NCI-H446 treated with DMSO at 0.1 percent for 48 hours (cell line): ENCODE data around the gene AOC1.
"Not testable (repeated sequence)": the region's sequence is repeated elsewhere in the genome, so short reads cannot be mapped to it uniquely, and the experiment has no call there.

Source experiments
- DNase-seq: peaks from one replicate; lab custom pipeline; 2025; lab: John Stamatoyannopoulos, UW

Gene AOC1

GRCh38 chr7:150852371-150852905 is at the start of gene AOC1:
Gene AOC1 (plus strand): TSS chr7:150852517. CDS start chr7:150856471, 3,954 bp downstream.
- no peak for DNase-seq

GRCh38 chr7:150803161-150803860 is 49.0 kb upstream of the AOC1 start:
- DNase-seq = no peak

- DNase-seq = no peak
These were observed 47.5 kb upstream of the AOC1 start for GRCh38 chr7:150804802-150805201.

GRCh38 chr7:150805864-150806263 is 46.5 kb upstream of the AOC1 start:
- DNase-seq = no peak

- DNase-seq = no peak
These were observed 45.9 kb upstream of the AOC1 start for GRCh38 chr7:150806454-150806853.

GRCh38 chr7:150806863-150807262 is 45.5 kb upstream of the AOC1 start:
- DNase-seq = no peak

- not testable (repeated sequence) for DNase-seq
These were observed 44.5 kb upstream of the AOC1 start for GRCh38 chr7:150807616-150808438.

GRCh38 chr7:150814328-150815001 is 37.9 kb upstream of the AOC1 start:
- no peak for DNase-seq

- DNase-seq = no peak
These were observed 33.3 kb upstream of the AOC1 start for GRCh38 chr7:150818971-150819370.

- DNase-seq = no peak
These were observed 32.2 kb upstream of the AOC1 start for GRCh38 chr7:150820148-150820547.

GRCh38 chr7:150820578-150821198 is 31.6 kb upstream of the AOC1 start:
- no peak for DNase-seq

- DNase-seq = no peak
These were observed 29.3 kb upstream of the AOC1 start for GRCh38 chr7:150823043-150823442.

GRCh38 chr7:150823484-150824126 is 28.7 kb upstream of the AOC1 start:
- no peak for DNase-seq

- DNase-seq = no peak
These were observed 27.7 kb upstream of the AOC1 start for GRCh38 chr7:150824379-150825177.

- DNase-seq = no peak
These were observed 26.1 kb upstream of the AOC1 start for GRCh38 chr7:150826061-150826849.

GRCh38 chr7:150828384-150828783 is 23.9 kb upstream of the AOC1 start:
- no peak for DNase-seq

GRCh38 chr7:150829426-150829825 is 22.9 kb upstream of the AOC1 start:
- no peak for DNase-seq

GRCh38 chr7:150830937-150831336 is 21.4 kb upstream of the AOC1 start:
- no peak for DNase-seq

- no peak for DNase-seq
These were observed 20.5 kb upstream of the AOC1 start for GRCh38 chr7:150831851-150832250.

GRCh38 chr7:150835019-150835418 is 17.3 kb upstream of the AOC1 start:
- DNase-seq = no peak
